DLD1 (cell line): Measurements from ENCODE around the gene RPAP2.
"Not testable (repeated sequence)": the region's sequence is repeated elsewhere in the genome, so short reads cannot be mapped to it uniquely, and the experiment has no call there.

ENCODE experiments used
- in situ Hi-C: cut with HindIII; loops from 2 replicates; pipeline ENCODE4 v1.10.0; 2017; ENCODE audit warnings: low sequenced_read_pairs

Gene RPAP2

GRCh38 chr1:92323473-92324453 lies 24.9 kb downstream of the RPAP2 start:
- in situ Hi-C loops: no loop called here

- in situ Hi-C loops: no loop called here
Measured at GRCh38 chr1:92324784-92325183, 25.9 kb downstream of the RPAP2 start.

- in situ Hi-C loops: no loop called here
Measured at GRCh38 chr1:92326681-92327080, 27.8 kb downstream of the RPAP2 start.

- in situ Hi-C loops: no loop called here
Measured at GRCh38 chr1:92327794-92328193, 28.9 kb downstream of the RPAP2 start.

GRCh38 chr1:92329347-92330129 lies 30.7 kb downstream of the RPAP2 start:
- in situ Hi-C loops: no loop called here

GRCh38 chr1:92333668-92334067 lies 34.8 kb downstream of the RPAP2 start:
- in situ Hi-C loops: no loop called here

GRCh38 chr1:92340154-92340553 lies 41.3 kb downstream of the RPAP2 start:
- in situ Hi-C loops: no loop called here

GRCh38 chr1:92342401-92342800 lies 43.5 kb downstream of the RPAP2 start:
- in situ Hi-C loops: no loop called here

GRCh38 chr1:92343061-92343460 lies 44.2 kb downstream of the RPAP2 start:
- in situ Hi-C loops: no loop called here

GRCh38 chr1:92346866-92347640 lies 48.2 kb downstream of the RPAP2 start:
- in situ Hi-C loops: no loop called here

GRCh38 chr1:92352856-92353255 lies 54.0 kb downstream of the RPAP2 start:
- in situ Hi-C loops: no loop called here

GRCh38 chr1:92354259-92354658 lies 55.4 kb downstream of the RPAP2 start:
- in situ Hi-C loops: no loop called here

- in situ Hi-C loops: no loop called here
Measured at GRCh38 chr1:92356956-92357355, 58.1 kb downstream of the RPAP2 start.

GRCh38 chr1:92359382-92359781 lies 60.5 kb downstream of the RPAP2 start:
- in situ Hi-C loops: not testable (repeated sequence)

- in situ Hi-C loops: no loop called here
Measured at GRCh38 chr1:92359986-92360385, 61.1 kb downstream of the RPAP2 start.

GRCh38 chr1:92362970-92363369 lies 64.1 kb downstream of the RPAP2 start:
- in situ Hi-C loops: no loop called here

- in situ Hi-C loops: no loop called here
Measured at GRCh38 chr1:92363401-92363800, 64.5 kb downstream of the RPAP2 start.

GRCh38 chr1:92365378-92366039 lies 66.7 kb downstream of the RPAP2 start:
- in situ Hi-C loops: no loop called here

- in situ Hi-C loops: no loop called here
Measured at GRCh38 chr1:92366040-92366395, 67.2 kb downstream of the RPAP2 start.

GRCh38 chr1:92367496-92367895 lies 68.6 kb downstream of the RPAP2 start:
- in situ Hi-C loops: no loop called here

- in situ Hi-C loops: no loop called here
Measured at GRCh38 chr1:92372164-92372563, 73.3 kb downstream of the RPAP2 start.
